ENCODE results near the gene TFF3. TPM values are rescaled to one million over a fixed set of nuclear protein-coding genes. Genes with fewer than 3 reads are reported as not detected.
A peak's percentile ranks its signal among the peaks of the same experiment; 100 is the strongest.

The TFF3 gene
- polyA plus RNA-seq, 3 donors = 0.07 TPM; not detected in 2

DNA sequence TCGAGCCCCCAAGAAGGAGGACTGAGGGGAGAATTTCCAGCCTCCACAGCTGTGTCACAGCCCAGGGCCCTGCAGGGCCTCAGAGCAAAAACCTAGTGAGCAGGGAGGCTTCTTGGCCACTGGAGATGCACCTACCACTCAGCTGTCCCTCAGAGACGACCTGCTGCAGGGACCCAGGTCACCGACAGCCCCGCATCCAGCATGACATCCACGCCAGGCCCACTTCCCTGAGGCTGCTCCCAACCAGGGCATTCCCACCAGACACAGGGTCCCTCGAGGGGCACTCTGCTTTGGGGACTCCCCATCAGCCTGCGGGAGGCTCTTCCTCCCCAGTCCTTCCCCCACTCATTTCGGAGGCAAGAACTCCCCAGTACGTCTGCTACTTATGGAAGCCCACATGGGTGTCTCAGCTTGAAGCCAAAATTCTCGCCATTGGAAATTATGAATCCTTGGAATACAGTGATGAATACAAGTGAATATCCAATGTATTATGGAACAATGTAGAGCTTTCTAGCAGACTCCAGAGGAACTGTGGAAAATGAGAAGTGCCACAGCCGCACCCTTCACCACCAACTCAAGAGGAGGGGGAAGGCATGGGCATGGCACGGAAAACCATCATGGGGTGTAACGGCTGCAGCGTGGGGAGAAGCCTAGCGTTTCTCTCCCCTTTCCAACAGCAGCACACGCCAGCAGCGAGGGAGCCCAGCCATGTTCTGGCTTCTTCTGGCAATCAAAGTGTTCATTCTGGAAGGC is 6.9 kb downstream of the TFF3 start:
- intact Hi-C loops (cut with micrococcal nuclease) = loop anchor here in 1 of 2 donors (5.0 to 10.0 kb wide), 2 partner anchors 161 to 216 kb away; no protein-coding TSS in a partner anchor
- WGBS (ENCODE audit: insufficient coverage) = 74% methylated on average over 5 of the region's 17 CpGs
- Histone ChIP-seq H4K20me1 (ENCODE audit: insufficient read depth, low read length) (no peaks in the 10 kb centered on the region), H3K4me3 (replicated peaks in 1 of 3; ENCODE audit: low read depth in 2 of 3, low read length in 3 of 3) (no peak overlapping the region), H3K79me2 (ENCODE audit: insufficient read depth, low read length) (no peaks in the 10 kb centered on the region), H3K9ac (ENCODE audit: insufficient read depth, low read length, poor library complexity, severe bottlenecking) (no peak overlapping the region), H3K27me3 (ENCODE audit: control insufficient read depth in 2 of 2, insufficient read depth in 2 of 2, low read length in 2 of 2) (no peaks in the 10 kb centered on the region), H3K4me2 (replicated peaks; ENCODE audit: extremely low read depth, low read length, poor library complexity, severe bottlenecking) (peak overlapping the region; percentile 44), H3K9me3 (replicated peaks in 1 of 2; ENCODE audit: control insufficient read depth in 1 of 2, insufficient read depth in 1 of 2, low read length in 2 of 2) (no peaks in the 10 kb centered on the region), H3K27ac (ENCODE audit: low read depth in 1 of 2, low read length in 2 of 2) (no peak overlapping the region), H2AFZ (ENCODE audit: insufficient read depth, low read depth, low read length, poor library complexity, severe bottlenecking) (no peak overlapping the region), H3K4me1 (ENCODE audit: control insufficient read depth in 1 of 2, insufficient read depth in 2 of 2, low read length in 2 of 2) (peaks cover 24 to 28% of the 10 kb centered on the region in 2 donors), H3K36me3 (replicated peaks in 1 of 2; ENCODE audit: control insufficient read depth in 1 of 2, insufficient read depth in 2 of 2, low read length in 2 of 2) (no peaks in the 10 kb centered on the region)
- peak overlapping the region in 1 of 2 donors; percentile 59 for H3K4me3 Mint-ChIP-seq
- H3K27me3 Mint-ChIP-seq (ENCODE audit: low read depth in 3 of 3) = peaks cover 6 to 11% (median 7%) of the 10 kb centered on the region in 3 donors
- no peaks in the 10 kb centered on the region for H3K36me3 Mint-ChIP-seq
- no peak overlapping the region for H3K27ac Mint-ChIP-seq
- H3K9me3 Mint-ChIP-seq = no peaks in the 10 kb centered on the region
- peaks cover 31% of the 10 kb centered on the region for H3K4me1 Mint-ChIP-seq
- DNase-seq = peak; percentile 28 to 41 (median 39)
- TF ChIP-seq CTCF (IDR thresholded peaks at IDR 0.05) = no peak

DNA sequence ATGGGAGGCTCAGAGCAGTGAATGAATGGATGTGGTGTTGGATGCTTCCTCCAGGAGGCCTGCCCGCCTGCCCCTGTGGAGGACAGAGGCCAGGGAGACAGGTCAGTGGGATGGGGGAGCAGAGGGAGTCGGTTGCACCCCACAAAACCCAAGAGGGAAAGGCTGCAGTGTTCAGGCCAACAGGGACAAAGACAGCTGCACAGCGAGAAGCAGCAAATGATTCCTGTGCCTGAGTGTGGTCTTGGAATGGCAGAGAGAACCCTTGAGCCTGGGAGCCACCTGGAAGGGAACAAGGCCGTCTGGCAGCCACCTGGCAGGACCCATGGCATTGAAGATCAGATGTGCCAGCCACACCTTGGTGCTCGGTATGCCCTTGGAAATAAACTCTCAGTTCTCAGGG is 8.1 kb downstream of the TFF3 start:
- no peak overlapping the region for H3K27ac Mint-ChIP-seq

More for the DNA sequence above, 8.1 kb downstream of the TFF3 start:
- H3K27me3 Mint-ChIP-seq (ENCODE audit: low read depth in 3 of 3) = peaks cover 5 to 11% (median 6%) of the 10 kb centered on the region in 3 donors
- no peaks in the 10 kb centered on the region for H3K79me2 ChIP-seq (ENCODE audit: insufficient read depth, low read length)
- WGBS (ENCODE audit: insufficient coverage) = 69% methylated on average over 3 of the region's 5 CpGs
- no peaks in the 10 kb centered on the region for H3K9me3 ChIP-seq (replicated peaks in 1 of 2; ENCODE audit: control insufficient read depth in 1 of 2, insufficient read depth in 1 of 2, low read length in 2 of 2)
- H4K20me1 ChIP-seq (ENCODE audit: insufficient read depth, low read length) = no peaks in the 10 kb centered on the region
- H3K4me2 ChIP-seq (replicated peaks; ENCODE audit: extremely low read depth, low read length, poor library complexity, severe bottlenecking) = no peak overlapping the region
- DNase-seq = no peak
- H3K36me3 ChIP-seq (replicated peaks in 1 of 2; ENCODE audit: control insufficient read depth in 1 of 2, insufficient read depth in 2 of 2, low read length in 2 of 2) = no peaks in the 10 kb centered on the region
- intact Hi-C loops (cut with micrococcal nuclease) = loop anchor here in 1 of 2 donors (5.0 to 10.0 kb wide), 2 partner anchors 160 to 218 kb away; no protein-coding TSS in a partner anchor
- no peak overlapping the region for H3K27ac ChIP-seq (ENCODE audit: low read depth in 1 of 2, low read length in 2 of 2)
- no peak for TF ChIP-seq CTCF (IDR thresholded peaks at IDR 0.05)
- no peaks in the 10 kb centered on the region for H3K27me3 ChIP-seq (ENCODE audit: control insufficient read depth in 2 of 2, insufficient read depth in 2 of 2, low read length in 2 of 2)
- no peak overlapping the region for H3K4me3 ChIP-seq (replicated peaks in 1 of 3; ENCODE audit: low read depth in 2 of 3, low read length in 3 of 3)
- H3K36me3 Mint-ChIP-seq = no peaks in the 10 kb centered on the region
- peaks cover 31% of the 10 kb centered on the region for H3K4me1 Mint-ChIP-seq
- H2AFZ ChIP-seq (ENCODE audit: insufficient read depth, low read depth, low read length, poor library complexity, severe bottlenecking) = no peak overlapping the region
- H3K4me1 ChIP-seq (ENCODE audit: control insufficient read depth in 1 of 2, insufficient read depth in 2 of 2, low read length in 2 of 2) = peaks cover 24 to 28% of the 10 kb centered on the region in 2 donors
- no peak overlapping the region for H3K9ac ChIP-seq (ENCODE audit: insufficient read depth, low read length, poor library complexity, severe bottlenecking)
- H3K9me3 Mint-ChIP-seq = no peaks in the 10 kb centered on the region
- H3K4me3 Mint-ChIP-seq = no peak overlapping the region
